ENCODE results near the gene RBPJ.

Gene RBPJ

GRCh38 chr4:26454961-26455360, 134.1 kb downstream of the RBPJ start:
- Histone ChIP-seq H4K8ac (ENCODE audit: low read depth, low read length) (no peak overlapping the region), H3K4me3 (ENCODE audit: low read length) (no peak overlapping the region), H3K23ac (ENCODE audit: low read length) (no peak overlapping the region), H4K5ac (ENCODE audit: low read length) (no peak overlapping the region), H3K79me2 (ENCODE audit: control insufficient read depth, insufficient read depth, low read length) (no peaks in the 10 kb centered on the region), H3K4ac (ENCODE audit: low read depth, low read length) (no peak overlapping the region), H2BK5ac (ENCODE audit: low read length) (no peak overlapping the region), H3K4me2 (ENCODE audit: low read length) (no peak overlapping the region), H3K79me1 (ENCODE audit: low read length) (no peaks in the 10 kb centered on the region), H3K27me3 (ENCODE audit: insufficient read depth, low read length, poor library complexity) (no peaks in the 10 kb centered on the region), H3K36me3 (ENCODE audit: control insufficient read depth, insufficient read depth, low read length) (no peaks in the 10 kb centered on the region), H3K9ac (ENCODE audit: low read length) (no peak overlapping the region), H3K27ac (ENCODE audit: low read depth, low read length) (no peak overlapping the region), H3K4me1 (ENCODE audit: control insufficient read depth, low read depth, low read length) (peaks cover 3% of the 10 kb centered on the region), H3K56ac (ENCODE audit: low read length) (no peak overlapping the region), H2BK15ac (replicated peaks; ENCODE audit: low read depth) (no peak overlapping the region), H2AK5ac (ENCODE audit: low read length) (no peak overlapping the region), H3K18ac (ENCODE audit: low read length) (no peak overlapping the region), H2BK120ac (ENCODE audit: low read depth, low read length) (no peak overlapping the region)
- WGBS (ENCODE audit: extremely low coverage, insufficient coverage, low lambda C conversion rate) = no CpG with 5 or more reads among the region's 3 CpGs
- DNase-seq = no peak

DNA sequence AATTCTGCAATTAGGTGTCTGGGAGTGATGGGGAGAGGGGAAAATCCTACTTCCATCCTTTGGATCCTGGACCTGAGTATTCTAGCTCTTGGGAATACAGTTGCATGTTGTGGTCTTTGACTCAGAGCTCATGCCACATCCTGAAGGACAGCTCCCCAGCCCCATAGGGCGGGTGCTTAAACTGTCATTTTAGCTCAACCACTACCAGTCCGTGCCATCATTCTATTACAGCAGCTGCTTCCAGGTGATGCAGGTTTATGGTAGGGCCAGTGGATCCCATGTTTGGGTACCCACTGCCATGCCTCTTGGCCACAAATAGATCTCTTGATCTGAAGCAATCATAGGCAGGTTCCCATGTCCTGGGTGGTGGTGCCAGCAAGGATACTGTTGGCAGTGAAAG, 134.8 kb downstream of the RBPJ start:
- Histone ChIP-seq H3K79me1 (ENCODE audit: low read length) (no peaks in the 10 kb centered on the region), H3K23ac (ENCODE audit: low read length) (no peak overlapping the region), H3K56ac (ENCODE audit: low read length) (no peak overlapping the region), H3K4me1 (ENCODE audit: control insufficient read depth, low read depth, low read length) (peaks cover 3% of the 10 kb centered on the region), H4K5ac (ENCODE audit: low read length) (no peak overlapping the region), H2BK120ac (ENCODE audit: low read depth, low read length) (no peak overlapping the region), H2BK15ac (replicated peaks; ENCODE audit: low read depth) (no peak overlapping the region), H3K18ac (ENCODE audit: low read length) (no peak overlapping the region), H4K8ac (ENCODE audit: low read depth, low read length) (no peak overlapping the region), H3K4ac (ENCODE audit: low read depth, low read length) (no peak overlapping the region), H3K79me2 (ENCODE audit: control insufficient read depth, insufficient read depth, low read length) (no peaks in the 10 kb centered on the region), H3K9ac (ENCODE audit: low read length) (no peak overlapping the region), H3K27ac (ENCODE audit: low read depth, low read length) (no peak overlapping the region), H3K4me2 (ENCODE audit: low read length) (no peak overlapping the region), H3K27me3 (ENCODE audit: insufficient read depth, low read length, poor library complexity) (no peaks in the 10 kb centered on the region), H3K4me3 (ENCODE audit: low read length) (no peak overlapping the region), H3K36me3 (ENCODE audit: control insufficient read depth, insufficient read depth, low read length) (no peaks in the 10 kb centered on the region), H2AK5ac (ENCODE audit: low read length) (no peak overlapping the region), H2BK5ac (ENCODE audit: low read length) (no peak overlapping the region)
- WGBS (ENCODE audit: extremely low coverage, insufficient coverage, low lambda C conversion rate) = no CpG with 5 or more reads among the region's 2 CpGs
- DNase-seq = no peak

GRCh38 chr4:26457412-26457811, 136.6 kb downstream of the RBPJ start:
- no peak overlapping the region for H3K27ac ChIP-seq (ENCODE audit: low read depth, low read length)
- no peak overlapping the region for H3K23ac ChIP-seq (ENCODE audit: low read length)
- no peaks in the 10 kb centered on the region for H3K27me3 ChIP-seq (ENCODE audit: insufficient read depth, low read length, poor library complexity)
- no peak overlapping the region for H2BK15ac ChIP-seq (replicated peaks; ENCODE audit: low read depth)
- no peaks in the 10 kb centered on the region for H3K79me2 ChIP-seq (ENCODE audit: control insufficient read depth, insufficient read depth, low read length)
- peaks cover 3% of the 10 kb centered on the region for H3K4me1 ChIP-seq (ENCODE audit: control insufficient read depth, low read depth, low read length)
- no peak overlapping the region for H4K8ac ChIP-seq (ENCODE audit: low read depth, low read length)
- H2BK5ac ChIP-seq (ENCODE audit: low read length) = no peak overlapping the region
- H3K36me3 ChIP-seq (ENCODE audit: control insufficient read depth, insufficient read depth, low read length) = no peaks in the 10 kb centered on the region
- H3K79me1 ChIP-seq (ENCODE audit: low read length) = no peaks in the 10 kb centered on the region
- whole genome bisulfite sequencing (ENCODE audit: extremely low coverage, insufficient coverage, low lambda C conversion rate) = no CpG with 5 or more reads among the region's 6 CpGs
- no peak overlapping the region for H3K9ac ChIP-seq (ENCODE audit: low read length)
- no peak overlapping the region for H3K4me3 ChIP-seq (ENCODE audit: low read length)
- no peak overlapping the region for H3K4me2 ChIP-seq (ENCODE audit: low read length)
- H3K56ac ChIP-seq (ENCODE audit: low read length) = no peak overlapping the region
- no peak overlapping the region for H3K18ac ChIP-seq (ENCODE audit: low read length)
- no peak overlapping the region for H3K4ac ChIP-seq (ENCODE audit: low read depth, low read length)
- no peak overlapping the region for H4K5ac ChIP-seq (ENCODE audit: low read length)
- no peak for DNase-seq
- no peak overlapping the region for H2AK5ac ChIP-seq (ENCODE audit: low read length)
- H2BK120ac ChIP-seq (ENCODE audit: low read depth, low read length) = no peak overlapping the region

GRCh38 chr4:26458157-26458561, 137.3 kb downstream of the RBPJ start:
- Histone ChIP-seq H3K4me1 (ENCODE audit: control insufficient read depth, low read depth, low read length) (no peaks in the 10 kb centered on the region), H4K5ac (ENCODE audit: low read length) (no peak overlapping the region), H2BK15ac (replicated peaks; ENCODE audit: low read depth) (no peak overlapping the region), H3K4me2 (ENCODE audit: low read length) (no peak overlapping the region), H3K9ac (ENCODE audit: low read length) (no peak overlapping the region), H3K27ac (ENCODE audit: low read depth, low read length) (no peak overlapping the region), H3K79me1 (ENCODE audit: low read length) (no peaks in the 10 kb centered on the region), H3K79me2 (ENCODE audit: control insufficient read depth, insufficient read depth, low read length) (no peaks in the 10 kb centered on the region), H3K4me3 (ENCODE audit: low read length) (no peak overlapping the region), H3K23ac (ENCODE audit: low read length) (no peak overlapping the region), H4K8ac (ENCODE audit: low read depth, low read length) (no peak overlapping the region), H3K4ac (ENCODE audit: low read depth, low read length) (no peak overlapping the region), H2BK5ac (ENCODE audit: low read length) (no peak overlapping the region), H2BK120ac (ENCODE audit: low read depth, low read length) (no peak overlapping the region), H3K56ac (ENCODE audit: low read length) (no peak overlapping the region), H3K36me3 (ENCODE audit: control insufficient read depth, insufficient read depth, low read length) (no peaks in the 10 kb centered on the region), H3K27me3 (ENCODE audit: insufficient read depth, low read length, poor library complexity) (no peaks in the 10 kb centered on the region), H2AK5ac (ENCODE audit: low read length) (no peak overlapping the region), H3K18ac (ENCODE audit: low read length) (no peak overlapping the region)
- WGBS (ENCODE audit: extremely low coverage, insufficient coverage, low lambda C conversion rate) = no CpG with 5 or more reads among the region's 7 CpGs
- no peak for DNase-seq

- Histone ChIP-seq H2BK120ac (ENCODE audit: low read depth, low read length) (no peak overlapping the region), H3K9ac (ENCODE audit: low read length) (no peak overlapping the region), H3K56ac (ENCODE audit: low read length) (no peak overlapping the region), H2AK5ac (ENCODE audit: low read length) (no peak overlapping the region), H3K27ac (ENCODE audit: low read depth, low read length) (no peak overlapping the region), H3K79me2 (ENCODE audit: control insufficient read depth, insufficient read depth, low read length) (no peaks in the 10 kb centered on the region), H3K4me2 (ENCODE audit: low read length) (no peak overlapping the region), H3K4me3 (ENCODE audit: low read length) (no peak overlapping the region), H4K8ac (ENCODE audit: low read depth, low read length) (no peak overlapping the region), H2BK15ac (replicated peaks; ENCODE audit: low read depth) (no peak overlapping the region), H3K4ac (ENCODE audit: low read depth, low read length) (no peak overlapping the region), H3K18ac (ENCODE audit: low read length) (no peak overlapping the region), H3K23ac (ENCODE audit: low read length) (no peak overlapping the region), H4K5ac (ENCODE audit: low read length) (no peak overlapping the region), H3K27me3 (ENCODE audit: insufficient read depth, low read length, poor library complexity) (no peaks in the 10 kb centered on the region), H2BK5ac (ENCODE audit: low read length) (no peak overlapping the region), H3K79me1 (ENCODE audit: low read length) (no peaks in the 10 kb centered on the region), H3K4me1 (ENCODE audit: control insufficient read depth, low read depth, low read length) (no peaks in the 10 kb centered on the region), H3K36me3 (ENCODE audit: control insufficient read depth, insufficient read depth, low read length) (no peaks in the 10 kb centered on the region)
- WGBS (ENCODE audit: extremely low coverage, insufficient coverage, low lambda C conversion rate) = no CpG with 5 or more reads among the region's 19 CpGs
- peak; percentile 73 for DNase-seq
These were observed 138.4 kb downstream of the RBPJ start for GRCh38 chr4:26459054-26459755.
